Prostate gland (tissue), 2 donors: Measurements from ENCODE around the gene UBE2J1. TPM values are rescaled to one million over a fixed set of nuclear protein-coding genes. Genes with fewer than 3 reads are reported as not detected.

ENCODE experiments used
- DNase-seq: peaks from one replicate; pipeline ENCODE4 v3.0.0-alpha.2; 2019; ENCODE audit warnings: low spot score
- H3K27ac ChIP-seq, 2 donors: fragments of 200-600 bp; sonication (generic); 2 replicates each; pipeline ENCODE4 v1.5.1; 2017 to 2019
- H3K27me3 ChIP-seq: fragments of 200-600 bp; sonication (generic); replicated peaks from 2 replicates; pipeline ENCODE4 v1.5.1; 2019; ENCODE audit not compliant: insufficient read depth
- H3K36me3 ChIP-seq, 2 donors: fragments of 200-600 bp; sonication (generic); 1 replicate in 1 of 2; 2 replicates in 1 of 2; pipeline versions ENCODE4 v1.5.1 to v1.8.1; 2017 to 2019
- H3K4me1 ChIP-seq: fragments of 200-600 bp; sonication (generic); replicated peaks from 2 replicates; pipeline ENCODE4 v1.5.1; 2019
- H3K4me3 ChIP-seq, 2 donors: fragments of 200-600 bp; sonication (generic); 2 replicates each; pipeline ENCODE4 v1.5.1; 2017 to 2019
- H3K9me3 ChIP-seq: fragments of 200-600 bp; sonication (generic); 2 replicates; pipeline ENCODE4 v1.5.1; 2017
- CTCF ChIP-seq, 4 experiments: fragments of 200-600 bp in 2 of 4; fragments of 450-650 bp in 2 of 4; sonication (generic) in 2 of 4; IDR thresholded peaks; 1 replicate in 3 of 4; 2 replicates in 1 of 4; pipeline ENCODE4 v1.5.1; 2016 to 2019; ENCODE audit warnings: antibody characterized with exemption in 4 of 4, mild to moderate bottlenecking in 2 of 4, moderate library complexity in 2 of 4
- POLR2A ChIP-seq: fragments of 450-650 bp; IDR thresholded peaks from one replicate; pipeline ENCODE4 v1.6.1; 2016; ENCODE audit warnings: antibody characterized with exemption, mild to moderate bottlenecking
- POLR2AphosphoS5 ChIP-seq: sonication (generic); formaldehyde crosslinking; IDR thresholded peaks from one replicate; pipeline ENCODE4 v1.6.1; 2017; ENCODE audit warnings: antibody characterized with exemption
- WGBS: methylation state at CpG from one replicate; pipeline ENCODE4 v1.1.5; 2018; 5-methylcytosine and 5-hydroxymethylcytosine counted together
- intact Hi-C: fragments of 100-400 bp; cut with DNase I; formaldehyde crosslinking; loops from one replicate; pipeline ENCODE4 v1.14.2; 2022
- total RNA-seq, 2 donors: library from RNA; depleted of rRNA; stranded (reverse); fragments of >200 nt; gene quantifications; one replicate each; pipeline ENCODE4 v1.1.0, GENCODE V29; 2016

The UBE2J1 gene
- total RNA-seq, 2 donors from 2014 or later: 31.7 to 98.4 TPM

GRCh38 chr6:89353118-89353556 lies 615 bp upstream of the UBE2J1 start:
- DNase-seq: no peak
- no peaks in the 10 kb centered on the region for H3K27me3 ChIP-seq
- H3K36me3 ChIP-seq: no peaks in the 10 kb centered on the region
- 46% methylated on average over 27 of the region's 27 CpGs for WGBS
- intact Hi-C loops: loop anchor here (2.0 to 5.0 kb wide), 3 partner anchors 206 to 366 kb away; partner anchors contain the start of genes PM20D2 and PNRC1
- H3K9me3 ChIP-seq: no peaks in the 10 kb centered on the region
- peak overlapping the region; percentile 96 to 98 for H3K27ac ChIP-seq
- TF ChIP-seq CTCF (IDR thresholded peaks at IDR 0.05): no peak
- TF ChIP-seq POLR2A: no peak
- TF ChIP-seq POLR2AphosphoS5: no peak
- peak overlapping the region; percentile 84 to 91 for H3K4me3 ChIP-seq
- no peaks in the 10 kb centered on the region for H3K4me1 ChIP-seq

- H3K36me3 ChIP-seq: no peaks in the 10 kb centered on the region
- intact Hi-C loops: loop anchor here (2.0 to 5.0 kb wide), 3 partner anchors 205 to 364 kb away; partner anchors contain the start of genes PM20D2 and PNRC1
- peak overlapping the region; percentile 84 to 91 for H3K4me3 ChIP-seq
- H3K4me1 ChIP-seq: no peaks in the 10 kb centered on the region
- TF ChIP-seq CTCF (IDR thresholded peaks at IDR 0.05) (no peak), POLR2AphosphoS5 (no peak), POLR2A (no peak)
- DNase-seq: no peak
- WGBS: 0% methylated on average over 12 of the region's 12 CpGs
- no peaks in the 10 kb centered on the region for H3K9me3 ChIP-seq
- H3K27me3 ChIP-seq: no peaks in the 10 kb centered on the region
- peak overlapping the region; percentile 96 to 98 for H3K27ac ChIP-seq
Observed at GRCh38 chr6:89351671-89352277, 748 bp downstream of the UBE2J1 start.

- Histone ChIP-seq H3K4me1 (no peaks in the 10 kb centered on the region), H3K9me3 (no peaks in the 10 kb centered on the region), H3K27ac (peak overlapping the region; percentile 27 to 28), H3K27me3 (no peaks in the 10 kb centered on the region), H3K4me3 (peak overlapping the region in 1 of 2 donors; percentile 91), H3K36me3 (no peaks in the 10 kb centered on the region)
- intact Hi-C loops: loop anchor here (5.0 kb wide), 2 partner anchors 268 to 363 kb away; partner anchors contain the start of gene PNRC1
- DNase-seq: no peak
- 61% methylated on average over 4 of the region's 4 CpGs for WGBS
- TF ChIP-seq POLR2A (no peak), POLR2AphosphoS5 (peak; percentile 14)
Observed at GRCh38 chr6:89350281-89350966, 2.1 kb downstream of the UBE2J1 start.

GRCh38 chr6:89348372-89348771 lies 4.2 kb downstream of the UBE2J1 start:
- Histone ChIP-seq H3K27ac (no peak overlapping the region), H3K36me3 (no peaks in the 10 kb centered on the region), H3K4me3 (no peak overlapping the region), H3K9me3 (no peaks in the 10 kb centered on the region), H3K4me1 (no peaks in the 10 kb centered on the region), H3K27me3 (no peaks in the 10 kb centered on the region)
- no peak for DNase-seq
- TF ChIP-seq CTCF (IDR thresholded peaks at IDR 0.05) (no peak), POLR2AphosphoS5 (no peak), POLR2A (no peak)
- 100% methylated on average over 1 of the region's 1 CpG for WGBS
- intact Hi-C loops: no loop called here

GRCh38 chr6:89347825-89348224 lies 4.7 kb downstream of the UBE2J1 start:
- no peak for TF ChIP-seq POLR2AphosphoS5
- TF ChIP-seq POLR2A: no peak
- no peak for TF ChIP-seq CTCF (IDR thresholded peaks at IDR 0.05)
- H3K4me3 ChIP-seq: no peak overlapping the region
- H3K27me3 ChIP-seq: no peaks in the 10 kb centered on the region
- H3K27ac ChIP-seq: no peak overlapping the region
- DNase-seq: no peak
- H3K4me1 ChIP-seq: no peaks in the 10 kb centered on the region
- 83% methylated on average over 2 of the region's 2 CpGs for WGBS
- intact Hi-C loops: no loop called here
- H3K36me3 ChIP-seq: no peaks in the 10 kb centered on the region
- H3K9me3 ChIP-seq: no peaks in the 10 kb centered on the region
